HG03045 (cell line): Measurements from ENCODE around the gene KCNK18.
"Not testable (repeated sequence)": the region's sequence is repeated elsewhere in the genome, so short reads cannot be mapped to it uniquely, and the experiment has no call there.

ENCODE experiments used
- ATAC-seq: cut with Tn5 transposase; IDR thresholded peaks from one replicate; pipeline ENCODE4 v1.9.1; 2021; ENCODE audit warnings: mild to moderate bottlenecking, moderate library complexity; ENCODE audit not compliant: unreplicated experiment

Gene KCNK18

DNA sequence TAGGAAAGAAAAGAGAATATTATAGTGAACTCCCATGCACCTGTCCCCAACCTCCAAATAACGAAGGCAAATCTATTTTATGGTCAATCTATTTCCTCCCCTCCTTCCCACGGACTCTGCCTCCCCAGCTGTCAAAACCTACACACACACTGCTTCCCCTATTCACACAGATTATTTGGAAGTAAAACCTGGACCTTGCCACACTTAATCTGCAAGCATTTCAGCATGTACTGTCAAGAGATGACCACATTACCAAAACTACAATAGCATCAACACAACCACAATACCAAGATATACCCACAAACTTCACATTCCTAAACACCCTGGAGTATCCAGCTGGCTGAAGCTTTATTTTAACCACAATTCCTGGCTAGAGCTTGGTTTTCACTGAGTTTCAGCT lies 27.8 kb upstream of the KCNK18 start:
- no peak for ATAC-seq

DNA sequence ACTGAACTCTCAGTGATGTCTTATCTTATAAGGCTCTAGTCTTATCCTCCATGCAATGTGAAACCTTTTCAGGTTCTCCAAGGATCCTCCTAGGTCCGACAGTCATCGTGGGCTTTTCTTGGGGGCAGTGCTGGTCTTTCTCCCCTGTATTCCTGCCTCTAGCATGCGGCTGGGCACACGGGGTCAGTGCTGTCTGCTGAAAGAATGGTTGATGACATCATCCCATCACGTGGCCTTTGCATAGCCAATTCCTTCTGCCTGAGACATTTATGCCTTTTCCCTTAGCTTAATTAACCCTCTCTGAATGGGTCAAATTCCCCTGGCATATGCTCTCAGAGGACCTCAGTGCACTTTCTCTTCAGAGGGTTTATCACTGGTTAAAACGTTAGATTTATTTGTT lies 27.0 kb upstream of the KCNK18 start:
- ATAC-seq: no peak

DNA sequence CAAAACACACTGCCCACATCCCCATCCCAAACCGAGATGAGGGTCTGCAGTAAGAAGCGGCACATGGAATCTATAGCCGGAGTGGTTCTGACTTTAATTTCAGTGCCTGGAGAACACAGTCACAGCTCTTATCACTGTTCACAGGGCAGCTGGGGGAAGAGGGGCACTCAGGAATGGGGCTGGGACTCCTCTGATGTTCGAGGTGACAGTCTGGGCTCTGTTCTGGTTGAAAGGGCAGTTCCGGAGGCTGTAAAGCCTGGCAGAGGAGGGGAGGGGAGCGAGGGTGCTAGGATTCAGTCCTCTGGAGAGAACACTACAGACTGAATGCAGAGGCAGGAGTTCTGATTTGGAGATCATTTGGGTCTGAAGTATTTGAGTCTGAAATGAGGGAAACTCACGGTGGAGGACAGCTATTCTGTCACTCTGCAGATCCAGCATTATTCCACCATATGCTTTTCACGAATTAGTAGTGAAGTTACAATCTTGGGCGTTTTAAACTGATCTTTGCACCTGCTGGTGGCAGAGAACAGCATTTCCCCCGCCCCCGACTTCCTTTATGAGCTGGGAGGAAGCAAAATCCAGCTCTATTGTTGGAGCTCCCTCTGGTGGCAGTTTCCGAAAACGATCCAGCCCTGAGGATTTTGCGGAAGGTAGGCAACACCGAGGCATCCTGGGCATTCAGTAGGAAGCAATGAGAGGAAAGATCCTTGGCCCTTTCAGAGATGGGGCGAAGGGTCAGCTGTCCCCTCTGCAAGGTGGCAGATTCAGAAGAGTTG lies 22.7 kb upstream of the KCNK18 start:
- peak; percentile 84 for ATAC-seq

GRCh38 chr10:117175215-117175900 lies 21.9 kb upstream of the KCNK18 start:
- ATAC-seq: peak; percentile 41

GRCh38 chr10:117175901-117176534 lies 21.3 kb upstream of the KCNK18 start:
- peak; percentile 46 for ATAC-seq

GRCh38 chr10:117178190-117178589 lies 19.1 kb upstream of the KCNK18 start:
- ATAC-seq: no peak

DNA sequence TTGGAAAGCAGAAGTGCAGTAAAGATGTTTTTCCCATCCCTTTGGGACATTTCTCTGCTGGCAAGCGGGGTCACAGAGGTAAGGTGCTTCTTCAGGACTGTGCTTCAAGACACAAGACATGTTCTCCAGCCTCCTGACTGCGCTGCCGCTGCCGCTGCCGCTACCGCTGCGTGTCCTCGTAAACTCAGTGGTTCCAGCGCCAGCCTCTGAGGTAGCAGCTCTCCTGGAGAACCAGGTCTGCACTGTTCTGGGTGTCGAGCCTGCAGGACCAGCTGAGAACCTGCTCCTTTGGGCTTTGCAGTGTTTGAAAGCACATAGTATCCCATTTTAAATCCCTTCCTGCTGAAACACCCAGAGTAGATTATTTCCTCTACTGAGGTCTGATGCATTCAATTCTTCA lies 13.0 kb upstream of the KCNK18 start:
- ATAC-seq: no peak

DNA sequence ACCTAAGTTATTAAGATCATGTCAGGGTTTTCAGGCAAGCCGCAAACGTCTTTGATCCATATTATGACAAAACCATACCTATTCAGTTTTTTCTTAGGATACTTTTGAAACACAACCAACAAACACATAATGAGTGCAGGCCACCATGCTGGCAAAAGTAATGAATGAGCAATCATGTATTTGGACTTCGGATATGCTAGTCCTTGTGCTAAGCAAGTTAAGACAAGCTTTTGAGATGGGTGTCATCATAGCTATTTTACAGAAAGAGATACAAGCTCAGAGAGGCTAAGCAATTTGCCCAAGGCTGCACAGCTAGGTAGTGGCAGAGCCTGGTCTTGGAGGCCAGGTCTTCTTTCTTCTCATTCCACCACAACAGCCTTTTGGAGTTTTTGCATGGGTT lies 12.5 kb upstream of the KCNK18 start:
- no peak for ATAC-seq

- ATAC-seq: not testable (repeated sequence)
These were observed 11.5 kb upstream of the KCNK18 start for GRCh38 chr10:117185817-117186216.

DNA sequence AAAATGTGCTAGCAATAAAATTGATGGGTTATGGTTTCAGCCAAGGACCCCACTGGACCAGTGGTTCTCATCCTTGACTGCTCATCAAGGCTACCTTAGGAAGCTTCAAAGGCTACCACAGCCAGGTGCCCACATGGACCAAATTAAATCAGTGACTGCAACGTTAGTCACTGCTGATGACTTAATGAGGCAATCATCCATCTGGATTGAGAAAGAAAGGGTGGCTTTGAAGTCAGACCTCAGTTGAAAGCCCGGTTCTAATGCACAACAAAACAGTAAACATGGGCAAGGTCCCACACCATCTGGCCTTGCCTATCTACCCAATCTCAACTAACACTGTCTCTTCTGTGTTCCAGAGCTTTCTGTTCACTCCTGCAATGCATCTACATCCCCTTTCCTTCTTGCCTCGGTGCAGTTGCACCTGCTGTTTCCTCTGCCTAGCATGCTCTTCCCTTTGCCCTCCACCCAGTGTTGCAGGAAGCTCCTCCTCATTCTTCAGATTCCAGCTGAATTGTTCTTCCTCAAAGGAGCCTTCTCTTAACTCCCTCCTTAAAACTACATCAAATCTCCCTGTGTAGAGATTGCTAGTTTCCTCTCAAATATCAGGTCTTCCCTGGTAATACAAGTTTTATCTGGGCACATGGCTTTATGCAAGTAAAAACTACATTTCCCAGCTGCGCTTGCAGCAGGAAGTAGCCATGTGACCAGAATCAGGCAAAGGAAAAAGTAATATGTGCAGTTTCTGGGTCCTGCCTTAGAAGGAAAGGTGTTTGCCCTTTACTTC lies 10.3 kb upstream of the KCNK18 start:
- ATAC-seq: no peak

DNA sequence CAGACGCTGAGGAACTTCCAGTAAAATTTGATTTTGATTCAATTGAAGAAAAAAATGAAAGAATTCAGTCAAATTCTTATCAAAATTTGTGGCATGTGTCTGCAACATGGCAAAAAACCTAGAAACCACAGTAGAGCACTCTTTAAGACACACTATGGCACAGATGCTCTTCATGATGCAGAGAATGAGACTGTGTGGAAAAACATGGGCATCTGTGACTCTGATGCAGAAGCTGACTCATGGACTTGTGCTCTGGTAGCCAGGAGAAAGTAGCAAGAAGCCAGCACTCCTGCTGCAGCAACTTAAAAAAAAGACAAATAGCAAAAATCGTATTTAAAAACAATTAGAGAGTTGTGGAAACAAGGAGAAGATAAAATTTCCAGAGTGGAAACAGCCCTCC lies 8.9 kb upstream of the KCNK18 start:
- ATAC-seq: no peak

DNA sequence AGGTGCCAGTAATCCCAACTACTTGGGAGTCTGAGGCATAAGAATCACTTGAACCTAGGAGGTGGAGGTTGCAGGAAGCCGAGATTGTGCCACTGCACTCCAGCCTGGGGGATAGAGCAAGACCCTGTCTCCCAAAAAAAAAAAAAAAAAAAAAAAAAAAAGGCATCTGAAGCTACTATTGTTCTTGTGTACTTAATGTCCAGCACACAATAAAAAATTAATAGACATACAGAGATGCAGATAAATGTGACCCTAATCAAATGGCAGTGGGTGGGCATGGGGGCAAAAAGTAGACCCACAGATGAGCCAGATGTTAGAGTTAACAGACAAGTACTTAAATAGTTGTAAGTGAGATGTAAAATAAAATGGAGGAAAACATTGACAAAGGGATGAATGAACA lies 7.7 kb upstream of the KCNK18 start:
- ATAC-seq: no peak

DNA sequence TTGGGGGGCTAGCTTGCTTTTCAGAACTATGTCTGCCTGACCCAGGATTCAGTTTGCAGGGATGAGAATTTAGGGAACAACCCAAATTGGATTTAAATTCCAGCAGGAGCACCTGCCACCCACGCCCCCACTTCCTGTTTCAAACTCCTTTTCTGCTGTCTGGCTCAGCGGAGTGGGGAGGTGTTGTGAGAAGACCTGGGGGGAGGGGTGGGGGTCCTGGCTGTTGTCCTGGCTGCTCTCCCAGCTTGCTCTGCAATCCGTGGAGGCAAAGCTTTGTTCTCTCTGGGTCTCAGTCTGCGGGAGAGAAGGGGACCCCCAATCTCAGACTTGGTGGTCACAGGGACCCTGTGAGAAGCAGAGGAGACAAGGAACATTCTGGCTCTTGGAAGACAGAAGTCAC lies 799 bp downstream of the KCNK18 start:
- no peak for ATAC-seq

DNA sequence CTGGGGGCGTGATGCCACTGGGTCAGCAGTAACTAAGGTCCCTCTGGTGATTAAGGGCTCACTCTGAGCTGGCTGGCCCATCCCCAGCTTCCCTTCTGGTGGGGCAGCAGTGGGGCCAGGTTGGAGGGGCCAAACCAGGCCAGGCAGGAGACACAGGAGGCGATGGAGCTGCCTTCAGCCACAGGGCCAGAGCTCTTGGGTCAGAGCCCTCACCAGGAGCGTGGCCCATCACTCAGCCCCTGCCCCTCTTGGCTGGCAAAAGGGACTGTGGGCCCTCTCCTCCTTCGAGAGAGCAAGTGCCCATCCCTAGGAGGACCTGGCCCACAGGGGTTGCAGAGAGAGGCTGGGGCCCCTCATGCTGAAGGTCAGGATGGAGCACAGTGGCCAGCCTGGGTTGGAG lies 4.5 kb downstream of the KCNK18 start:
- no peak for ATAC-seq

GRCh38 chr10:117204316-117204715 lies 7.0 kb downstream of the KCNK18 start:
- ATAC-seq: no peak

DNA sequence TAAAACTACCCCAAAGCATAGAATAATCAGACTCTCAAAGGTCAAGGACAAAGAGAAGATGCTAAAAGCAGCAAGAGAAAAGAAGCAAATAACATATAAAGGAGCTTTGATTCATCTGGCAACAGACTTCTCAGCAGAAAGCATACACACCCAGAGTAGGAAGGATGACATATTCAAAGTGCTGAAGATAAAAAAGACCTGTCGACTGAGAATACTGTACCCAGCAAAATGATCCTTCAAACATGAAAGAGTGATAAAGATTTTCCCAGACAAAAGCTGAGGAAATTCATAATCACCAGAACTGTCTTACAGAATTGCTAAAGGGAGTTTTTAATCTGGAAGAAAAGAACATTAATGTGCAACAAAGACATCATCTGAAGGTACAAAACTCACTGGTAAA lies 14.9 kb downstream of the KCNK18 start:
- no peak for ATAC-seq

GRCh38 chr10:117214401-117214800 lies 17.1 kb downstream of the KCNK18 start:
- ATAC-seq: no peak

DNA sequence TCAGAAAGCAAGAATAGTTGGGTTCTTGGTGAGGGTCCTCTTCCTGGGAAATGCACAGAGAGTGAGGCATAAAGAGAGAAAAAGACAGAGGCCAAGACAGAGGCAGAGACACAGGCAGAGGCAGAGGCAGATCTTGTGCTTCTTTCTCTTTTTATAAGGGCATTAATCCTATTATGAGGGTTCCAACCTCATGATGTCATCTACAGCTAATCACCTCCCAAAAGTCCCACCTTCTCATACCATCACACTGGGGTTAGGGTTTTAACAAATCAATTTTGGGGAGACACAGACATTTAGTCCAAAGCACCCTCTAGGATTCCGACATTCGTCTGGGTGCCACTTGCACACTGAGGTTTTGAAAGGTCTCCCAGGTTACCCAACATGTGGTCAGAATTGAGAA lies 17.8 kb downstream of the KCNK18 start:
- no peak for ATAC-seq

- ATAC-seq: no peak
These were observed 18.7 kb downstream of the KCNK18 start for GRCh38 chr10:117216028-117216427.

DNA sequence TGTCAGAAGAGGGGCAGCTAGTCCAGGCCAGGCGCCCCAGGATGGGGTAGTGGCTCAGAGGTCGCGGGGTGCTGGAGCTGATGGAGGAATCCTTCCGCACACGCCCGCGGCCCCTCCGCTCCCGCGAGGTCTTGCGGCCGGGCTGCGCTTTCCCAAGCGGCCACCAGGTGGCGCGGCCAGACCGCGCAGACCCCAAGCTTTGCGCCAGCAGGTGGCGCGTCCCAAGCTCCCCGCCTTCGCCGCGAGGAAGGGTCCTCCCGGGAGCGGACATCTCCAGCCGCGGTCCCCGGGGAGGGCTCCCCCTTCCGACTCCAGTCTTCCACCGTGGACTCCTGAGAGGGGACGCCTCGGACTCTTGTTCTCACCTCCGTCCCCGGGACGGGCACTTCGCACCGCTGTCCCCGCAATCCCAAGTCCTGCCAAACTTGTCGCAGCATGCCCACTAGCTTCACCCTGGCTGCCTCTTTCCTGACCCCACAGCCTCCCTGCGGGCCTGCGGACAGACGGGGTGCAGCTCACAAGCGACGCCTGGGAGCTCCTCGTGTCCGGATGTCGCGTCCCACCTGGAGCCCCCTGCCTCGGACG lies 19.4 kb downstream of the KCNK18 start:
- ATAC-seq: peak; percentile 75

DNA sequence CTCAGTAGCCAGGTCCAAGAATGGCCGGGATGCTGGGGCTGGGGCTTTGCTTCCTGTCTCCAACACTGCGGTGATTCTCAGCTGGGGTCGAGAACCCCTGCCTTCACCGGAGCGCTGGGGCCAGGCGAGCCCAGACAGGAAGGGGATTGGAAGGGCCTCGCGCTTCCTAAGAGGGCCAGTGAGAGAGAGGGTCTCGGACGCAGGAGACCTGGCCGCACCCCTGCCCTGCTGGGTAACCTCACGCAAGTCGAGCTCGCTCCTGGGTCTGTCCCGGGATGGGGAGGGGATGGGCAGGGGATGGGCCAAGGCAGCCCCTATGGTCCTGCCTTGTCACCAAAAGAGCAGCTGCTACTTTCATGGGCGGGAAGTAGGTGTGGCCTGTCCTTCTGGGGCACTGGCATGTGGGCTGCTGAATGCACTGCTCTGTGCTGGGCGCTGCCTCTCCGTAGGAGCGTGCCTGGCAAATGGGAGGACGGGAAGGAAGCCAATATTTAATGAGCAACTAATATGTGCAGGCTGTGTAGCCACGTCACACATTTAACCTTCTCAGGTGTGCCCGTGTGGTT lies 20.0 kb downstream of the KCNK18 start:
- ATAC-seq: peak; percentile 38
